DMS79 (cell line): Measurements from ENCODE around the gene ACTA1.
"Not testable (repeated sequence)": the region's sequence is repeated elsewhere in the genome, so short reads cannot be mapped to it uniquely, and the experiment has no call there.

ENCODE experiments used
- DNase-seq: peaks from one replicate; lab custom pipeline; 2025; lab: John Stamatoyannopoulos, UW

ACTA1 gene

GRCh38 chr1:229440851-229441537 is 7.1 kb upstream of the ACTA1 start:
- no peak for DNase-seq

GRCh38 chr1:229438021-229438420 is 4.1 kb upstream of the ACTA1 start:
- no peak for DNase-seq

GRCh38 chr1:229437443-229437842 is 3.5 kb upstream of the ACTA1 start:
- no peak for DNase-seq

GRCh38 chr1:229436201-229436600 is 2.3 kb upstream of the ACTA1 start:
- DNase-seq, result no peak

GRCh38 chr1:229434641-229435051 is 752 bp upstream of the ACTA1 start:
- DNase-seq, result no peak

- no peak for DNase-seq
Observed at GRCh38 chr1:229433364-229434004, 410 bp downstream of the ACTA1 start.

- DNase-seq, result no peak
Observed at GRCh38 chr1:229432905-229433304, 989 bp downstream of the ACTA1 start.

- DNase-seq, result no peak
Observed at GRCh38 chr1:229432116-229432461, 1.8 kb downstream of the ACTA1 start.

- no peak for DNase-seq
Observed at GRCh38 chr1:229431284-229432115, 2.4 kb downstream of the ACTA1 start.

GRCh38 chr1:229430761-229431283 is 3.1 kb downstream of the ACTA1 start:
- no peak for DNase-seq

GRCh38 chr1:229428256-229428655 is 5.6 kb downstream of the ACTA1 start:
- DNase-seq, result no peak

GRCh38 chr1:229427572-229427971 is 6.3 kb downstream of the ACTA1 start:
- DNase-seq, result no peak

- DNase-seq, result no peak
Observed at GRCh38 chr1:229425564-229426159, 8.2 kb downstream of the ACTA1 start.

GRCh38 chr1:229420765-229421164 is 13.1 kb downstream of the ACTA1 start:
- DNase-seq, result no peak

- no peak for DNase-seq
Observed at GRCh38 chr1:229420224-229420623, 13.7 kb downstream of the ACTA1 start.

GRCh38 chr1:229418586-229418985 is 15.3 kb downstream of the ACTA1 start:
- DNase-seq, result not testable (repeated sequence)

- DNase-seq, result not testable (repeated sequence)
Observed at GRCh38 chr1:229412810-229413209, 21.1 kb downstream of the ACTA1 start.

- no peak for DNase-seq
Observed at GRCh38 chr1:229412056-229412455, 21.8 kb downstream of the ACTA1 start.

GRCh38 chr1:229411434-229412055 is 22.3 kb downstream of the ACTA1 start:
- DNase-seq, result no peak

- DNase-seq, result no peak
Observed at GRCh38 chr1:229410692-229411433, 23.0 kb downstream of the ACTA1 start.

- DNase-seq, result no peak
Observed at GRCh38 chr1:229410370-229410691, 23.6 kb downstream of the ACTA1 start.
